GM23338 (cell line): ENCODE data around the gene MUC5B. TPM values are rescaled to one million over a fixed set of nuclear protein-coding genes. Genes with fewer than 3 reads are reported as not detected.

Experiments used
- ATAC-seq: fragments of 200-7000 bp; cut with Tn5 transposase; 3 replicates; pipeline ENCODE4 v1.9.1; 2020
- DNase-seq: peaks from one replicate; pipeline ENCODE4 v3.0.0-alpha.2; 2015; ENCODE audit warnings: low spot score
- H2AFZ ChIP-seq: fragments of 200-600 bp; sonication (generic); 2 replicates; pipeline ENCODE4 v1.8.0; 2016; ENCODE audit warnings: antibody characterized with exemption, mild to moderate bottlenecking, moderate library complexity
- H3F3A ChIP-seq: fragments of 200-600 bp; sonication (generic); replicated peaks from 2 replicates; pipeline ENCODE4 v1.8.0; 2017; ENCODE audit warnings: antibody characterized with exemption, mixed run types, low read depth
- H3K27ac ChIP-seq: fragments of 200-600 bp; sonication (generic); 2 replicates; pipeline ENCODE4 v1.6.1; 2016; ENCODE audit warnings: low read depth
- H3K27me3 ChIP-seq: fragments of 200-600 bp; sonication (generic); 2 replicates; pipeline ENCODE4 v1.8.0; 2016; ENCODE audit warnings: mild to moderate bottlenecking, mixed run types, moderate library complexity; ENCODE audit not compliant: insufficient read depth
- H3K36me3 ChIP-seq: fragments of 200-600 bp; sonication (generic); 2 replicates; pipeline ENCODE4 v1.8.0; 2016; ENCODE audit warnings: mild to moderate bottlenecking; ENCODE audit not compliant: insufficient read depth
- H3K4me1 ChIP-seq: fragments of 200-600 bp; sonication (generic); 2 replicates; pipeline ENCODE4 v1.8.0; 2016; ENCODE audit warnings: mild to moderate bottlenecking, moderate library complexity; ENCODE audit not compliant: insufficient read depth
- H3K4me2 ChIP-seq: fragments of 200-600 bp; sonication (generic); 2 replicates; pipeline ENCODE4 v1.7.1; 2017; ENCODE audit warnings: mixed run types
- H3K4me3 ChIP-seq: fragments of 200-600 bp; sonication (generic); 2 replicates; pipeline ENCODE4 v1.6.1; 2016; ENCODE audit warnings: mixed run types
- H3K79me2 ChIP-seq: fragments of 200-600 bp; sonication (generic); replicated peaks from 2 replicates; pipeline ENCODE4 v1.8.0; 2017; ENCODE audit warnings: mild to moderate bottlenecking; ENCODE audit not compliant: insufficient read depth
- H3K9me2 ChIP-seq: fragments of 200-600 bp; sonication (generic); 2 replicates; pipeline ENCODE4 v1.8.0; 2017; ENCODE audit not compliant: insufficient read depth
- H4K20me1 ChIP-seq: fragments of 200-600 bp; sonication (generic); replicated peaks from 2 replicates; pipeline ENCODE4 v1.8.0; 2017; ENCODE audit warnings: mild to moderate bottlenecking; ENCODE audit not compliant: insufficient read depth
- H3K27ac Mint-ChIP-seq: 2 replicates; pipeline ENCODE4 v1.8.0; 2020; ENCODE audit warnings: inconsistent platforms, mild to moderate bottlenecking, moderate library complexity, mixed read lengths
- H3K27me3 Mint-ChIP-seq: 3 replicates; pipeline ENCODE4 v1.8.0; 2022; ENCODE audit warnings: low read depth, mild to moderate bottlenecking, moderate library complexity, mixed read lengths, inconsistent platforms; ENCODE audit not compliant: insufficient read depth, poor library complexity
- H3K36me3 Mint-ChIP-seq: 3 replicates; pipeline ENCODE4 v1.8.0; 2021; ENCODE audit warnings: low read depth, mild to moderate bottlenecking, inconsistent platforms, moderate library complexity, mixed read lengths
- H3K4me1 Mint-ChIP-seq: 3 replicates; pipeline ENCODE4 v1.8.0; 2020; ENCODE audit warnings: mild to moderate bottlenecking, inconsistent platforms, mixed read lengths
- H3K4me3 Mint-ChIP-seq: 3 replicates; pipeline ENCODE4 v1.8.0; 2021; ENCODE audit warnings: moderate library complexity, mild to moderate bottlenecking, inconsistent platforms, mixed read lengths
- H3K9me3 Mint-ChIP-seq: 3 replicates; pipeline ENCODE4 v1.8.0; 2020; ENCODE audit warnings: moderate library complexity, mild to moderate bottlenecking, inconsistent platforms, mixed read lengths
- CREB1 ChIP-seq: fragments of 250-450 bp; sonication (Bioruptor Pico); IDR thresholded peaks from 2 replicates; pipeline ENCODE4 v1.5.0; 2020; ENCODE audit warnings: low read depth, mild to moderate bottlenecking, moderate library complexity
- EZH2 ChIP-seq: fragments of 200-600 bp; sonication (generic); IDR thresholded peaks from one replicate; pipeline ENCODE4 v1.8.0; 2017; ENCODE audit warnings: antibody characterized with exemption, mild to moderate bottlenecking, low read depth; ENCODE audit not compliant: unreplicated experiment
- JUNB ChIP-seq: IDR thresholded peaks from one replicate; pipeline ENCODE4 v1.6.1; 2016; ENCODE audit warnings: antibody characterized with exemption; ENCODE audit not compliant: unreplicated experiment
- NANOG ChIP-seq: IDR thresholded peaks from 2 replicates; pipeline ENCODE4 v1.6.1; 2016; ENCODE audit warnings: antibody characterized with exemption, borderline replicate concordance
- POLR2AphosphoS5 ChIP-seq: IDR thresholded peaks from 2 replicates; pipeline ENCODE4 v1.6.1; 2016; ENCODE audit warnings: antibody characterized with exemption, low read depth
- STAT1 ChIP-seq: IDR thresholded peaks from one replicate; pipeline ENCODE4 v1.6.1; 2016; ENCODE audit warnings: antibody characterized with exemption; ENCODE audit not compliant: unreplicated experiment
- ZNF331 ChIP-seq: fragments of 250-450 bp; sonication (Bioruptor Pico); IDR thresholded peaks from 2 replicates; pipeline ENCODE4 v1.5.0; 2020; ENCODE audit warnings: low read depth, mild to moderate bottlenecking, moderate library complexity
- polyA plus RNA-seq: library from polyadenylated mRNA; unstranded; fragments of >200 nt; fragmentation: Nextera tagmentation; extraction: Ambion mirVana; gene quantifications from 2 replicates; pipeline ENCODE4 v1.2.1, GENCODE V29; 2016
- total RNA-seq: library from RNA; depleted of rRNA; stranded (reverse); fragments of >200 nt; shearing (Covaris generic); gene quantifications from 2 replicates; pipeline ENCODE4 v1.2.3, GENCODE V29; 2014
- TF ChIP-seq, protein P1 (sequence below), 2 experiments: fragments of 200-600 bp in 1 of 2; sonication (generic) in 1 of 2; conservative IDR thresholded peaks; 2 replicates each; pipeline versions ENCODE4 v1.5.1 to v1.6.1; 2016 to 2017; ENCODE audit warnings: antibody characterized with exemption in 2 of 2, low read depth in 2 of 2, mild to moderate bottlenecking in 2 of 2, moderate library complexity in 1 of 2
- TF ChIP-seq, protein P2 (sequence below): fragments of 250-450 bp; sonication (Bioruptor Pico); IDR thresholded peaks from 2 replicates; pipeline ENCODE4 v1.5.0; 2020; ENCODE audit warnings: mild to moderate bottlenecking, moderate library complexity

Gene MUC5B
- total and polyA plus RNA-seq, 2 experiments from 2014 or later, result 0.18 to 0.90 TPM

DNA sequence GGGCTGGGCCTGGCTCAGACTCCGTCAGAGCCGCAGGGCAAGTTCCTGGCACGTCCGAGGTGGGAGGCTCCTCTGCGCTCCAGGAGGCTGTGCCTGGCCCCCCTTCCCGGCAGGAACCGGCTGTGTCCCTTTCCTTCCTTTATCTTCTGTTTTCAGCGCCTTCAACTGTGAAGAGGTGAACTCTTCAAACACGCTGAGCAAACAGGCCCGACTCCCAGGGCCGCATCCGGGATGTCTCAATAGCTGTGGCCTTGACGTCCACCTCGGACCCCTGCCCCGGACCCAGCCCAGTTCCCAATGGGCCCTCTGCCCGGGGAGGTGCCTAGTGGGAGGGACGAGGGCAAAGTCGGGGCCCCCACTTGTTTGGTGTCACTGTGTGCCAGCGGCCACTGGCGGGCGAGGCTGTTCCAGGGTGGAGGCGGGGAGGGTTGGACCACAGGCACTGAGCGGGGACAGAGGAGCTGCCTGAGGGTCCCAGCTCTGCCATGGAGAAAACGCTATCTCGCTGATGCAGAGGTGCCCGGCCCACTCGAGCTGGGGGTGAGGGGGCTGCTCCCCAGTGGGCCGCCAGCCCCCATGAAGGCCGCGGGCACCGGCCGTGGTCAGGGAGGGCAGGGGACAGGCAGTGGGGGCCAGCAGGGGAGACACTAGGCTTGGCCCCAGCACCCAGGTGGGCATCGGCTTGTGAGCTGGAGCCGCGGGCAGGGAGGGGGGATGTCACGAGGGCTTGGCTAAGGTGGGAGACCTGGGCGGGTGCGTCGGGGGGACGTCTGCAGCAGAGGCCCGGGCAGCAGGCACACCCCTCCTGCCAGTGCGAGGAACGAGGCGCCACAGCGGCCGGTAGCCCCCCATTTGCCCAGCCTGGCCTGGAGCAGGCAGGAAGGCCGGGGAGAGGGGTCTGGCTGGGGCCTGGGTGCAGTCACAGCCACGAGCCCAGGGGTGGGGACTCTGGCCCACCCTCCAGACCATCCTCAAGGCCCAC is 2.7 kb upstream of the MUC5B start:
- peaks cover 2% of the 10 kb centered on the region; the same call in 2 of the 3 replicates for H3K9me3 Mint-ChIP-seq
- peaks cover 3% of the 10 kb centered on the region for H3K4me1 Mint-ChIP-seq
- Histone ChIP-seq H3K4me1 (no peaks in the 10 kb centered on the region), H3K4me2 (no peak overlapping the region), H2AFZ (no peak overlapping the region), H3K36me3 (no peaks in the 10 kb centered on the region), H3F3A (no peaks in the 10 kb centered on the region), H3K9me2 (no peaks in the 10 kb centered on the region), H4K20me1 (no peaks in the 10 kb centered on the region), H3K27me3 (no peaks in the 10 kb centered on the region), H3K4me3 (no peak overlapping the region), H3K27ac (no peak overlapping the region), H3K79me2 (no peaks in the 10 kb centered on the region)
- no peaks in the 10 kb centered on the region for H3K36me3 Mint-ChIP-seq
- ATAC-seq (no peak), DNase-seq (no peak)
- TF ChIP-seq, protein P1, sequence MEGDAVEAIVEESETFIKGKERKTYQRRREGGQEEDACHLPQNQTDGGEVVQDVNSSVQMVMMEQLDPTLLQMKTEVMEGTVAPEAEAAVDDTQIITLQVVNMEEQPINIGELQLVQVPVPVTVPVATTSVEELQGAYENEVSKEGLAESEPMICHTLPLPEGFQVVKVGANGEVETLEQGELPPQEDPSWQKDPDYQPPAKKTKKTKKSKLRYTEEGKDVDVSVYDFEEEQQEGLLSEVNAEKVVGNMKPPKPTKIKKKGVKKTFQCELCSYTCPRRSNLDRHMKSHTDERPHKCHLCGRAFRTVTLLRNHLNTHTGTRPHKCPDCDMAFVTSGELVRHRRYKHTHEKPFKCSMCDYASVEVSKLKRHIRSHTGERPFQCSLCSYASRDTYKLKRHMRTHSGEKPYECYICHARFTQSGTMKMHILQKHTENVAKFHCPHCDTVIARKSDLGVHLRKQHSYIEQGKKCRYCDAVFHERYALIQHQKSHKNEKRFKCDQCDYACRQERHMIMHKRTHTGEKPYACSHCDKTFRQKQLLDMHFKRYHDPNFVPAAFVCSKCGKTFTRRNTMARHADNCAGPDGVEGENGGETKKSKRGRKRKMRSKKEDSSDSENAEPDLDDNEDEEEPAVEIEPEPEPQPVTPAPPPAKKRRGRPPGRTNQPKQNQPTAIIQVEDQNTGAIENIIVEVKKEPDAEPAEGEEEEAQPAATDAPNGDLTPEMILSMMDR (conservative IDR thresholded peaks at IDR 0.05; ENCODE audit: low read depth in 2 of 2), result no peak
- TF ChIP-seq POLR2AphosphoS5 (no peak), STAT1 (no peak), JUNB (no peak), EZH2 (no peak), CREB1 (CRISPR knock-in tag) (no peak), ZNF331 (CRISPR knock-in tag) (no peak), NANOG (no peak)
- TF ChIP-seq, protein P2, sequence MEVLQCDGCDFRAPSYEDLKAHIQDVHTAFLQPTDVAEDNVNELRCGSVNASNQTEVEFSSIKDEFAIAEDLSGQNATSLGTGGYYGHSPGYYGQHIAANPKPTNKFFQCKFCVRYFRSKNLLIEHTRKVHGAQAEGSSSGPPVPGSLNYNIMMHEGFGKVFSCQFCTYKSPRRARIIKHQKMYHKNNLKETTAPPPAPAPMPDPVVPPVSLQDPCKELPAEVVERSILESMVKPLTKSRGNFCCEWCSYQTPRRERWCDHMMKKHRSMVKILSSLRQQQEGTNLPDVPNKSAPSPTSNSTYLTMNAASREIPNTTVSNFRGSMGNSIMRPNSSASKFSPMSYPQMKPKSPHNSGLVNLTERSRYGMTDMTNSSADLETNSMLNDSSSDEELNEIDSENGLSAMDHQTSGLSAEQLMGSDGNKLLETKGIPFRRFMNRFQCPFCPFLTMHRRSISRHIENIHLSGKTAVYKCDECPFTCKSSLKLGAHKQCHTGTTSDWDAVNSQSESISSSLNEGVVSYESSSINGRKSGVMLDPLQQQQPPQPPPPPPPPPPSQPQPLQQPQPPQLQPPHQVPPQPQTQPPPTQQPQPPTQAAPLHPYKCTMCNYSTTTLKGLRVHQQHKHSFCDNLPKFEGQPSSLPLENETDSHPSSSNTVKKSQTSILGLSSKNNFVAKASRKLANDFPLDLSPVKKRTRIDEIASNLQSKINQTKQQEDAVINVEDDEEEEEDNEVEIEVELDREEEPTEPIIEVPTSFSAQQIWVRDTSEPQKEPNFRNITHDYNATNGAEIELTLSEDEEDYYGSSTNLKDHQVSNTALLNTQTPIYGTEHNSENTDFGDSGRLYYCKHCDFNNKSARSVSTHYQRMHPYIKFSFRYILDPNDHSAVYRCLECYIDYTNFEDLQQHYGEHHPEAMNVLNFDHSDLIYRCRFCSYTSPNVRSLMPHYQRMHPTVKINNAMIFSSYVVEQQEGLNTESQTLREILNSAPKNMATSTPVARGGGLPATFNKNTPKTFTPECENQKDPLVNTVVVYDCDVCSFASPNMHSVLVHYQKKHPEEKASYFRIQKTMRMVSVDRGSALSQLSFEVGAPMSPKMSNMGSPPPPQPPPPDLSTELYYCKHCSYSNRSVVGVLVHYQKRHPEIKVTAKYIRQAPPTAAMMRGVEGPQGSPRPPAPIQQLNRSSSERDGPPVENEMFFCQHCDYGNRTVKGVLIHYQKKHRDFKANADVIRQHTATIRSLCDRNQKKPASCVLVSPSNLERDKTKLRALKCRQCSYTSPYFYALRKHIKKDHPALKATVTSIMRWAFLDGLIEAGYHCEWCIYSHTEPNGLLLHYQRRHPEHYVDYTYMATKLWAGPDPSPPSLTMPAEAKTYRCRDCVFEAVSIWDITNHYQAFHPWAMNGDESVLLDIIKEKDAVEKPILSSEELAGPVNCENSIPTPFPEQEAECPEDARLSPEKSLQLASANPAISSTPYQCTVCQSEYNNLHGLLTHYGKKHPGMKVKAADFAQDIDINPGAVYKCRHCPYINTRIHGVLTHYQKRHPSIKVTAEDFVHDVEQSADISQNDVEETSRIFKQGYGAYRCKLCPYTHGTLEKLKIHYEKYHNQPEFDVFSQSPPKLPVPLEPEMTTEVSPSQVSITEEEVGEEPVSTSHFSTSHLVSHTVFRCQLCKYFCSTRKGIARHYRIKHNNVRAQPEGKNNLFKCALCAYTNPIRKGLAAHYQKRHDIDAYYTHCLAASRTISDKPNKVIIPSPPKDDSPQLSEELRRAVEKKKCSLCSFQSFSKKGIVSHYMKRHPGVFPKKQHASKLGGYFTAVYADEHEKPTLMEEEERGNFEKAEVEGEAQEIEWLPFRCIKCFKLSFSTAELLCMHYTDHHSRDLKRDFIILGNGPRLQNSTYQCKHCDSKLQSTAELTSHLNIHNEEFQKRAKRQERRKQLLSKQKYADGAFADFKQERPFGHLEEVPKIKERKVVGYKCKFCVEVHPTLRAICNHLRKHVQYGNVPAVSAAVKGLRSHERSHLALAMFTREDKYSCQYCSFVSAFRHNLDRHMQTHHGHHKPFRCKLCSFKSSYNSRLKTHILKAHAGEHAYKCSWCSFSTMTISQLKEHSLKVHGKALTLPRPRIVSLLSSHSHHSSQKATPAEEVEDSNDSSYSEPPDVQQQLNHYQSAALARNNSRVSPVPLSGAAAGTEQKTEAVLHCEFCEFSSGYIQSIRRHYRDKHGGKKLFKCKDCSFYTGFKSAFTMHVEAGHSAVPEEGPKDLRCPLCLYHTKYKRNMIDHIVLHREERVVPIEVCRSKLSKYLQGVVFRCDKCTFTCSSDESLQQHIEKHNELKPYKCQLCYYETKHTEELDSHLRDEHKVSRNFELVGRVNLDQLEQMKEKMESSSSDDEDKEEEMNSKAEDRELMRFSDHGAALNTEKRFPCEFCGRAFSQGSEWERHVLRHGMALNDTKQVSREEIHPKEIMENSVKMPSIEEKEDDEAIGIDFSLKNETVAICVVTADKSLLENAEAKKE (CRISPR knock-in tag), result no peak
- H3K27ac Mint-ChIP-seq, result no peak overlapping the region
- H3K27me3 Mint-ChIP-seq, result peaks cover 8% of the 10 kb centered on the region
- no peak overlapping the region for H3K4me3 Mint-ChIP-seq
